GM12878 (cell line): ENCODE data around the gene B3GNT3. TPM values are rescaled to one million over a fixed set of nuclear protein-coding genes. Genes with fewer than 3 reads are reported as not detected.

Source experiments
- polyA plus RNA-seq, 11 experiments: library from polyadenylated mRNA; depleted of rRNA in 4 of 11; unstranded in 6 of 11; stranded (reverse) in 5 of 11; fragments of >200 nt; fragmentation: Nextera tagmentation in 4 of 11; fragmentation: Illumina TruSeq in 1 of 11; extraction: Ambion mirVana in 4 of 11; extraction: Trizol in 1 of 11; gene quantifications; 1 replicate in 1 of 11; 2 replicates in 10 of 11; pipeline versions ENCODE4 v1.2.1 to v1.2.3, GENCODE V29; 2011 to 2016; ENCODE audit warnings: inconsistent platforms in 2 of 11, missing spikeins in 2 of 11, low read depth in 1 of 11
- small RNA-seq: library from RNA; depleted of rRNA; stranded (forward); fragments of <200 nt; gene quantifications from one replicate; pipeline ENCODE3, GENCODE V24; 2014
- total RNA-seq, 4 experiments: library from RNA; depleted of rRNA in 3 of 4; stranded (reverse); fragments of >200 nt in 3 of 4; fragmentation: Illumina TruSeq in 1 of 4; extraction: Trizol in 1 of 4; gene quantifications; 2 replicates each; pipeline versions ENCODE4 v1.2.1 to v1.2.3, GENCODE V29; 2013 to 2021

The B3GNT3 gene
- total and polyA plus RNA-seq, 10 of the 15 experiments (the other 5 are each of a cell fraction or from before 2014, with no cell fraction given) = not detected

Small RNAs within 50 kb of the gene (small RNA-seq; reads per million reads assigned to genes)
- gene SNORA68 = not detected

Other genes starting within 250 kb of the B3GNT3 start
Only the 7 nearest of the 11 such genes appear.
- gene UNC13A, start 106.8 kb upstream of the B3GNT3 start, total RNA-seq (2014; rRNA removed) = under 0.01 and 0.17 TPM in 2 replicates
- 0.04 and 0.05 TPM in 2 replicates for gene UNC13A, start 106.8 kb upstream of the B3GNT3 start, total RNA-seq (2014; rRNA removed; fragmentation: Illumina TruSeq; extraction: Trizol)
- gene UNC13A, start 106.8 kb upstream of the B3GNT3 start, total RNA-seq (2021) = 0.08 and 0.48 TPM in 2 replicates
- 0.10 and 0.12 TPM in 2 replicates for gene UNC13A, start 106.8 kb upstream of the B3GNT3 start, polyA plus RNA-seq (2011; rRNA removed)
- 0.05 and 0.18 TPM in 2 replicates for gene UNC13A, start 106.8 kb upstream of the B3GNT3 start, polyA plus RNA-seq (2014; fragmentation: Illumina TruSeq; extraction: Trizol)
- under 1 TPM in 1 of 2 experiments, not detected in 1; under 0.01 TPM for gene UNC13A, start 106.8 kb upstream of the B3GNT3 start, polyA plus RNA-seq (2014; fragmentation: Nextera tagmentation; extraction: Ambion mirVana)
- 0.09 and 0.13 TPM in 2 replicates for gene UNC13A, start 106.8 kb upstream of the B3GNT3 start, polyA plus RNA-seq (2014; rRNA removed)
- under 1 TPM; 0.16 to 0.23 TPM for gene UNC13A, start 106.8 kb upstream of the B3GNT3 start, polyA plus RNA-seq (2016; fragmentation: Nextera tagmentation; extraction: Ambion mirVana)
- gene MAP1S, start 75.7 kb upstream of the B3GNT3 start, total RNA-seq (2014; rRNA removed) = 13.8 and 14.6 TPM in 2 replicates
- 6.4 and 6.6 TPM in 2 replicates for gene MAP1S, start 75.7 kb upstream of the B3GNT3 start, total RNA-seq (2014; rRNA removed; fragmentation: Illumina TruSeq; extraction: Trizol)
- gene MAP1S, start 75.7 kb upstream of the B3GNT3 start, total RNA-seq (2021) = 63.9 and 65.3 TPM in 2 replicates
- 1.9 and 6.6 TPM in 2 replicates for gene MAP1S, start 75.7 kb upstream of the B3GNT3 start, polyA plus RNA-seq (2011; rRNA removed)
- 2.9 and 16.8 TPM in 2 replicates for gene MAP1S, start 75.7 kb upstream of the B3GNT3 start, polyA plus RNA-seq (2014; fragmentation: Illumina TruSeq; extraction: Trizol)
- 1 to 10 TPM; 2.1 to 3.4 TPM for gene MAP1S, start 75.7 kb upstream of the B3GNT3 start, polyA plus RNA-seq (2014; fragmentation: Nextera tagmentation; extraction: Ambion mirVana)
- gene MAP1S, start 75.7 kb upstream of the B3GNT3 start, polyA plus RNA-seq (2014; rRNA removed) = 15.5 and 22.2 TPM in 2 replicates
- gene MAP1S, start 75.7 kb upstream of the B3GNT3 start, polyA plus RNA-seq (2016; fragmentation: Nextera tagmentation; extraction: Ambion mirVana) = 10 to 100 TPM; 26.5 to 31.8 TPM
- gene FCHO1, start 43.7 kb upstream of the B3GNT3 start, total RNA-seq (2014; rRNA removed) = 24.3 and 25.2 TPM in 2 replicates
- 12.2 and 12.5 TPM in 2 replicates for gene FCHO1, start 43.7 kb upstream of the B3GNT3 start, total RNA-seq (2014; rRNA removed; fragmentation: Illumina TruSeq; extraction: Trizol)
- gene FCHO1, start 43.7 kb upstream of the B3GNT3 start, total RNA-seq (2021) = 36.9 and 45.8 TPM in 2 replicates
- 4.3 and 7.2 TPM in 2 replicates for gene FCHO1, start 43.7 kb upstream of the B3GNT3 start, polyA plus RNA-seq (2011; rRNA removed)
- gene FCHO1, start 43.7 kb upstream of the B3GNT3 start, polyA plus RNA-seq (2014; fragmentation: Illumina TruSeq; extraction: Trizol) = 6.9 and 11.7 TPM in 2 replicates
- gene FCHO1, start 43.7 kb upstream of the B3GNT3 start, polyA plus RNA-seq (2014; fragmentation: Nextera tagmentation; extraction: Ambion mirVana) = under 1 TPM; 0.14 to 0.73 TPM
- 19.2 and 22.7 TPM in 2 replicates for gene FCHO1, start 43.7 kb upstream of the B3GNT3 start, polyA plus RNA-seq (2014; rRNA removed)
- 10 to 100 TPM; 24.4 to 28.4 TPM for gene FCHO1, start 43.7 kb upstream of the B3GNT3 start, polyA plus RNA-seq (2016; fragmentation: Nextera tagmentation; extraction: Ambion mirVana)
- 0.93 and 1.2 TPM in 2 replicates for gene INSL3, start 26.4 kb downstream of the B3GNT3 start, total RNA-seq (2014; rRNA removed)
- gene INSL3, start 26.4 kb downstream of the B3GNT3 start, total RNA-seq (2014; rRNA removed; fragmentation: Illumina TruSeq; extraction: Trizol) = 0.32 and 0.36 TPM in 2 replicates
- 0.93 and 1.7 TPM in 2 replicates for gene INSL3, start 26.4 kb downstream of the B3GNT3 start, total RNA-seq (2021)
- 0.16 and 0.29 TPM in 2 replicates for gene INSL3, start 26.4 kb downstream of the B3GNT3 start, polyA plus RNA-seq (2011; rRNA removed)
- 0.73 TPM in 1 of 2 replicates, not detected in the other for gene INSL3, start 26.4 kb downstream of the B3GNT3 start, polyA plus RNA-seq (2014; fragmentation: Illumina TruSeq; extraction: Trizol)
- gene INSL3, start 26.4 kb downstream of the B3GNT3 start, polyA plus RNA-seq (2014; fragmentation: Nextera tagmentation; extraction: Ambion mirVana) = under 1 TPM; 0.37 to 0.66 TPM
- 0.27 and 1.1 TPM in 2 replicates for gene INSL3, start 26.4 kb downstream of the B3GNT3 start, polyA plus RNA-seq (2014; rRNA removed)
- 1 to 10 TPM in 1 of 2 experiments, under 1 TPM in 1; 0.78 to 1.9 TPM for gene INSL3, start 26.4 kb downstream of the B3GNT3 start, polyA plus RNA-seq (2016; fragmentation: Nextera tagmentation; extraction: Ambion mirVana)
- 30.7 and 31.8 TPM in 2 replicates for gene JAK3, start 52.8 kb downstream of the B3GNT3 start, total RNA-seq (2014; rRNA removed)
- 11.5 and 11.6 TPM in 2 replicates for gene JAK3, start 52.8 kb downstream of the B3GNT3 start, total RNA-seq (2014; rRNA removed; fragmentation: Illumina TruSeq; extraction: Trizol)
- gene JAK3, start 52.8 kb downstream of the B3GNT3 start, total RNA-seq (2021) = 64.2 and 67.9 TPM in 2 replicates
- 13.1 and 26.9 TPM in 2 replicates for gene JAK3, start 52.8 kb downstream of the B3GNT3 start, polyA plus RNA-seq (2011; rRNA removed)
- 9.8 and 13.9 TPM in 2 replicates for gene JAK3, start 52.8 kb downstream of the B3GNT3 start, polyA plus RNA-seq (2014; fragmentation: Illumina TruSeq; extraction: Trizol)
- gene JAK3, start 52.8 kb downstream of the B3GNT3 start, polyA plus RNA-seq (2014; fragmentation: Nextera tagmentation; extraction: Ambion mirVana) = 10 to 100 TPM in 1 of 2 experiments, 1 to 10 TPM in 1; 7.8 to 37.2 TPM
- gene JAK3, start 52.8 kb downstream of the B3GNT3 start, polyA plus RNA-seq (2014; rRNA removed) = 36.8 and 39.1 TPM in 2 replicates
- 10 to 100 TPM; 34.8 to 35.8 TPM for gene JAK3, start 52.8 kb downstream of the B3GNT3 start, polyA plus RNA-seq (2016; fragmentation: Nextera tagmentation; extraction: Ambion mirVana)
- 3,172 and 3,519 TPM in 2 replicates for gene RPL18A, start 64.8 kb downstream of the B3GNT3 start, total RNA-seq (2014; rRNA removed)
- gene RPL18A, start 64.8 kb downstream of the B3GNT3 start, total RNA-seq (2014; rRNA removed; fragmentation: Illumina TruSeq; extraction: Trizol) = 1,696 and 1,955 TPM in 2 replicates
- 3,774 and 3,973 TPM in 2 replicates for gene RPL18A, start 64.8 kb downstream of the B3GNT3 start, total RNA-seq (2021)
- 583 and 1,181 TPM in 2 replicates for gene RPL18A, start 64.8 kb downstream of the B3GNT3 start, polyA plus RNA-seq (2011; rRNA removed)
- 545 and 2,062 TPM in 2 replicates for gene RPL18A, start 64.8 kb downstream of the B3GNT3 start, polyA plus RNA-seq (2014; fragmentation: Illumina TruSeq; extraction: Trizol)
- 1,000 to 10,000 TPM; 1,658 to 1,675 TPM for gene RPL18A, start 64.8 kb downstream of the B3GNT3 start, polyA plus RNA-seq (2014; fragmentation: Nextera tagmentation; extraction: Ambion mirVana)
- gene RPL18A, start 64.8 kb downstream of the B3GNT3 start, polyA plus RNA-seq (2014; rRNA removed) = 3,622 and 3,810 TPM in 2 replicates
- 1,000 to 10,000 TPM; 2,538 to 2,591 TPM for gene RPL18A, start 64.8 kb downstream of the B3GNT3 start, polyA plus RNA-seq (2016; fragmentation: Nextera tagmentation; extraction: Ambion mirVana)
- gene SLC5A5, start 76.8 kb downstream of the B3GNT3 start, total RNA-seq (2014; rRNA removed) = 0.06 TPM in 1 of 2 replicates, not detected in the other
- gene SLC5A5, start 76.8 kb downstream of the B3GNT3 start, total RNA-seq (2014; rRNA removed; fragmentation: Illumina TruSeq; extraction: Trizol) = 0.05 TPM in 1 of 2 replicates, not detected in the other
- gene SLC5A5, start 76.8 kb downstream of the B3GNT3 start, total RNA-seq (2021) = 0.05 and 0.08 TPM in 2 replicates
- 0.04 TPM in 2 replicates for gene SLC5A5, start 76.8 kb downstream of the B3GNT3 start, polyA plus RNA-seq (2011; rRNA removed)
- 0.03 TPM in 1 of 2 replicates, not detected in the other for gene SLC5A5, start 76.8 kb downstream of the B3GNT3 start, polyA plus RNA-seq (2014; fragmentation: Illumina TruSeq; extraction: Trizol)
- under 1 TPM; 0.02 to 0.05 TPM for gene SLC5A5, start 76.8 kb downstream of the B3GNT3 start, polyA plus RNA-seq (2014; fragmentation: Nextera tagmentation; extraction: Ambion mirVana)
- 0.06 TPM in 1 of 2 replicates, not detected in the other for gene SLC5A5, start 76.8 kb downstream of the B3GNT3 start, polyA plus RNA-seq (2014; rRNA removed)
- under 1 TPM in 1 of 2 experiments, not detected in 1; 0.08 TPM for gene SLC5A5, start 76.8 kb downstream of the B3GNT3 start, polyA plus RNA-seq (2016; fragmentation: Nextera tagmentation; extraction: Ambion mirVana)